PFSK-1 (cell line): ENCODE measurements around the gene LSP1.

Experiments
- FOXP2 ChIP-seq: optimal IDR thresholded peaks from 2 replicates; pipeline ENCODE3; 2011; ENCODE audit warnings: borderline replicate concordance, control low read depth, inconsistent platforms; ENCODE audit not compliant: insufficient read depth; ENCODE audit errors: extremely low read length, extremely low read depth
- POLR2AphosphoS5 ChIP-seq: IDR thresholded peaks from 2 replicates; pipeline ENCODE4 v1.6.1; 2012; ENCODE audit warnings: low read depth, mild to moderate bottlenecking, control low read depth, low read length, moderate library complexity
- REST ChIP-seq, 2 experiments: IDR thresholded peaks; 2 replicates each; pipeline versions ENCODE4 v1.6.1 to v1.8.0; 2011 to 2012; ENCODE audit warnings: low read depth in 2 of 2, low read length in 2 of 2, control low read depth in 1 of 2, inconsistent platforms in 1 of 2, mild to moderate bottlenecking in 1 of 2, moderate library complexity in 1 of 2; ENCODE audit not compliant: insufficient read depth in 1 of 2
- SIN3A ChIP-seq: IDR thresholded peaks from 2 replicates; pipeline ENCODE4 v1.6.1; 2012; ENCODE audit warnings: mild to moderate bottlenecking, low read length, moderate library complexity, borderline replicate concordance; ENCODE audit not compliant: insufficient read depth
- TAF1 ChIP-seq: IDR thresholded peaks from 2 replicates; pipeline ENCODE4 v1.6.1; 2012; ENCODE audit warnings: low read length, control low read depth, borderline replicate concordance; ENCODE audit not compliant: insufficient read depth

- no peak for TF ChIP-seq REST (IDR thresholded peaks at IDR 0.05; ENCODE audit: insufficient read depth in 1 of 2, low read depth in 2 of 2, low read length in 2 of 2)
- no peak for TF ChIP-seq TAF1
- no peak for TF ChIP-seq POLR2AphosphoS5
- TF ChIP-seq SIN3A: no peak
- no peak for TF ChIP-seq FOXP2
Measured at GRCh38 chr11:1896923-1897322, 44.0 kb downstream of the LSP1 start.
